ENCODE data around the gene ZSCAN16.

GRCh38 chr6:28089054-28089453 is 35.4 kb upstream of the ZSCAN16 start:
- TF ChIP-seq YY1 (IDR thresholded peaks at IDR 0.05; ENCODE audit: insufficient read depth, insufficient read length) (no peak), SUZ12 (IDR thresholded peaks at IDR 0.05; ENCODE audit: extremely low read depth, insufficient read depth, insufficient read length) (no peak)
